H1 (cell line): ENCODE measurements around the gene SEC61B. TPM values are rescaled to one million over a fixed set of nuclear protein-coding genes. Genes with fewer than 3 reads are reported as not detected.

Source experiments
- CTCF ChIA-PET: fragments of 300-600 bp; sonication (Branson Sonifier 250); formaldehyde crosslinking; loops from one replicate; lab custom pipeline; 2021; ENCODE audit not compliant: partially characterized antibody; lab: Charles Lee
- POLR2A ChIA-PET: fragments of 300-600 bp; sonication (Branson Sonifier 250); formaldehyde crosslinking; loops from one replicate; lab custom pipeline; 2021; ENCODE audit warnings: inconsistent platforms; ENCODE audit not compliant: partially characterized antibody; lab: Charles Lee
- DNase-seq, 2 experiments: peaks; one replicate each; pipeline versions ENCODE4 v3.0.0 to v3.0.0-alpha.2; 2010 to 2022; ENCODE audit warnings: low spot score in 2 of 2, low read depth in 1 of 2, mixed read lengths in 1 of 2
- FAIRE-seq: peaks from 2 replicates; lab custom pipeline; 2011; peaks lifted over from hg19 to GRCh38; lab: Jason Lieb, UNC
- H2AFZ ChIP-seq: 2 replicates; pipeline ENCODE4 v1.8.1; 2012; ENCODE audit warnings: low read length, inconsistent platforms
- H2AK5ac ChIP-seq: 2 replicates; pipeline ENCODE4 v1.6.1; 2013; ENCODE audit warnings: low read depth, low read length
- H2BK120ac ChIP-seq: replicated peaks from 2 replicates; pipeline ENCODE3; 2013; ENCODE audit warnings: low read depth, low read length, inconsistent platforms
- H2BK12ac ChIP-seq: 2 replicates; pipeline ENCODE4 v1.6.1; 2013; ENCODE audit warnings: low read depth, low read length
- H2BK15ac ChIP-seq: 2 replicates; pipeline ENCODE4 v1.6.1; 2013; ENCODE audit warnings: low read length
- H2BK20ac ChIP-seq: 2 replicates; pipeline ENCODE4 v1.6.1; 2013; ENCODE audit warnings: low read length
- H2BK5ac ChIP-seq: 2 replicates; pipeline ENCODE4 v1.6.1; 2013; ENCODE audit warnings: low read depth, low read length
- H3K14ac ChIP-seq: 2 replicates; pipeline ENCODE4 v1.6.1; 2013; ENCODE audit warnings: inconsistent platforms; ENCODE audit not compliant: insufficient read length
- H3K18ac ChIP-seq: 2 replicates; pipeline ENCODE4 v1.6.1; 2013; ENCODE audit warnings: low read length; ENCODE audit errors: extremely low read depth
- H3K23ac ChIP-seq: 2 replicates; pipeline ENCODE4 v1.6.1; 2013; ENCODE audit warnings: inconsistent platforms; ENCODE audit not compliant: insufficient read length
- H3K23me2 ChIP-seq: 2 replicates; pipeline ENCODE4 v1.6.1; 2013; ENCODE audit warnings: low read depth, low read length
- H3K27ac ChIP-seq: 2 replicates; pipeline ENCODE4 v1.6.1; 2011; ENCODE audit warnings: low read depth, low read length, inconsistent platforms
- H3K27me3 ChIP-seq, 4 experiments: replicated peaks in 1 of 4; 1 replicate in 1 of 4; 2 replicates in 3 of 4; pipeline versions ENCODE4 v1.6.1 to v1.8.1; 2011 to 2013; ENCODE audit warnings: low read length in 3 of 4, mild to moderate bottlenecking in 3 of 4, inconsistent platforms in 2 of 4, mixed read lengths in 2 of 4, moderate library complexity in 1 of 4; ENCODE audit not compliant: control insufficient read depth in 3 of 4, insufficient read depth in 3 of 4; ENCODE audit errors: extremely low read depth in 1 of 4
- H3K36me3 ChIP-seq, 4 experiments: 2 replicates each; pipeline versions ENCODE4 v1.6.1 to v1.8.1; 2011 to 2013; ENCODE audit warnings: mild to moderate bottlenecking in 4 of 4, low read length in 3 of 4, moderate library complexity in 2 of 4, control low read depth in 1 of 4, inconsistent platforms in 1 of 4; ENCODE audit not compliant: insufficient read depth in 4 of 4, control insufficient read depth in 2 of 4
- H3K4ac ChIP-seq: replicated peaks from 2 replicates; pipeline ENCODE3; 2013; ENCODE audit warnings: low read length, low read depth, mixed read lengths, inconsistent platforms; ENCODE audit not compliant: insufficient read length
- H3K4me1 ChIP-seq, 4 experiments: replicated peaks in 1 of 4; 1 replicate in 1 of 4; 2 replicates in 3 of 4; pipeline versions ENCODE4 v1.6.1 to v1.8.1; 2011 to 2013; ENCODE audit warnings: low read length in 3 of 4, inconsistent platforms in 2 of 4, mixed read lengths in 1 of 4; ENCODE audit not compliant: insufficient read depth in 4 of 4, control insufficient read depth in 3 of 4
- H3K4me2 ChIP-seq, 2 experiments: 2 replicates each; pipeline versions ENCODE4 v1.6.1 to v1.8.1; 2011 to 2013; ENCODE audit warnings: low read depth in 2 of 2, low read length in 2 of 2, control low read depth in 1 of 2, inconsistent platforms in 1 of 2, mild to moderate bottlenecking in 1 of 2; ENCODE audit not compliant: insufficient read depth in 1 of 2
- H3K4me3 ChIP-seq, 4 experiments: fragments of 200-600, 300-600 bp in 1 of 4; sonication (generic), shearing (Covaris generic), sonication (Bioruptor Twin) in 1 of 4; 2 replicates each; pipeline versions ENCODE4 v1.5.1 to v1.8.1; 2011 to 2016; ENCODE audit warnings: low read length in 4 of 4, low read depth in 3 of 4, control low read depth in 2 of 4, inconsistent platforms in 2 of 4, mild to moderate bottlenecking in 2 of 4, mixed read lengths in 1 of 4, moderate library complexity in 1 of 4; ENCODE audit not compliant: insufficient read depth in 2 of 4; ENCODE audit errors: extremely low read depth in 1 of 4
- H3K56ac ChIP-seq: replicated peaks from 2 replicates; pipeline ENCODE3; 2013; ENCODE audit warnings: low read depth, mild to moderate bottlenecking, mixed read lengths, low read length, inconsistent platforms; ENCODE audit not compliant: insufficient read length
- H3K79me1 ChIP-seq: 2 replicates; pipeline ENCODE4 v1.6.1; 2013; ENCODE audit warnings: low read depth, low read length, control low read depth
- H3K79me2 ChIP-seq, 2 experiments: 2 replicates each; pipeline versions ENCODE4 v1.6.1 to v1.8.1; 2012 to 2013; ENCODE audit warnings: low read length in 2 of 2, mild to moderate bottlenecking in 2 of 2, inconsistent platforms in 1 of 2; ENCODE audit not compliant: insufficient read depth in 2 of 2, control insufficient read depth in 1 of 2
- H3K9ac ChIP-seq, 4 experiments: replicated peaks in 1 of 4; 1 replicate in 1 of 4; 2 replicates in 3 of 4; pipeline versions ENCODE4 v1.6.1 to v1.8.1; 2011 to 2013; ENCODE audit warnings: low read depth in 3 of 4, low read length in 3 of 4, control low read depth in 2 of 4, mild to moderate bottlenecking in 2 of 4, moderate library complexity in 2 of 4, inconsistent platforms in 1 of 4; ENCODE audit errors: extremely low read depth in 1 of 4
- H3K9me3 ChIP-seq, 2 experiments: 2 replicates each; pipeline versions ENCODE4 v1.6.1 to v1.8.1; 2012 to 2013; ENCODE audit warnings: mild to moderate bottlenecking in 2 of 2, moderate library complexity in 2 of 2, control low read depth in 1 of 2, inconsistent platforms in 1 of 2, low read depth in 1 of 2, low read length in 1 of 2, mixed read lengths in 1 of 2; ENCODE audit not compliant: insufficient read depth in 2 of 2
- H4K20me1 ChIP-seq, 2 experiments: replicated peaks in 1 of 2; 2 replicates each; pipeline versions ENCODE3 to v1.8.1; 2011 to 2013; ENCODE audit warnings: inconsistent platforms in 2 of 2, low read length in 2 of 2, mild to moderate bottlenecking in 1 of 2; ENCODE audit not compliant: insufficient read depth in 2 of 2, control insufficient read depth in 1 of 2
- H4K5ac ChIP-seq: 2 replicates; pipeline ENCODE4 v1.6.1; 2013; ENCODE audit warnings: low read length, low read depth, mixed read lengths, inconsistent platforms; ENCODE audit not compliant: insufficient read length
- H4K8ac ChIP-seq: 2 replicates; pipeline ENCODE4 v1.8.0; 2013; ENCODE audit warnings: mild to moderate bottlenecking, moderate library complexity, low read length, inconsistent platforms; ENCODE audit not compliant: insufficient read depth; ENCODE audit errors: extremely low read depth
- H4K91ac ChIP-seq: replicated peaks from 2 replicates; pipeline ENCODE3; 2013; ENCODE audit warnings: low read length, mixed read lengths, inconsistent platforms; ENCODE audit not compliant: insufficient read length
- EZH2 ChIP-seq: fragments of 200-600 bp; sonication (generic); IDR thresholded peaks from 2 replicates; pipeline ENCODE4 v1.7.1; 2012; ENCODE audit warnings: low read depth, mild to moderate bottlenecking, moderate library complexity, low read length, inconsistent platforms; ENCODE audit not compliant: severe bottlenecking
- GTF2F1 ChIP-seq: IDR thresholded peaks from 2 replicates; pipeline ENCODE4 v1.6.1; 2012; ENCODE audit warnings: low read depth, low read length, improper control_type of control experiment, borderline replicate concordance
- HDAC2 ChIP-seq, 2 experiments: fragments of 300-600 bp in 1 of 2; sonication (generic) in 1 of 2; IDR thresholded peaks; 2 replicates each; pipeline ENCODE4 v1.6.1; 2011 to 2012; ENCODE audit warnings: low read depth in 2 of 2, low read length in 2 of 2, mild to moderate bottlenecking in 2 of 2, moderate library complexity in 2 of 2, borderline replicate concordance in 1 of 2, inconsistent platforms in 1 of 2
- WGBS, 2 experiments: shearing (Covaris generic) in 1 of 2; methylation state at CpG; one replicate each; pipeline versions ENCODE4 v1.1.6 to v1.1.7; 2013 to 2015; ENCODE audit warnings: low lambda C conversion rate in 2 of 2, mixed read lengths in 2 of 2, inconsistent platforms in 1 of 2, low coverage in 1 of 2, missing lambda C conversion rate in 1 of 2; ENCODE audit not compliant: insufficient replicate concordance in 2 of 2, insufficient coverage in 1 of 2, insufficient read length in 1 of 2; ENCODE audit errors: extremely low coverage in 1 of 2, missing lambda C conversion rate in 1 of 2; 5-methylcytosine and 5-hydroxymethylcytosine counted together
- polyA plus RNA-seq, 7 experiments: library from polyadenylated mRNA; depleted of rRNA in 3 of 7; stranded (reverse) in 5 of 7; unstranded in 2 of 7; fragments of >200 nt in 5 of 7; fragments of 200-250 nt in 2 of 7; gene quantifications; 1 replicate in 5 of 7; 2 replicates in 1 of 7; 4 replicates in 1 of 7; pipeline versions ENCODE4 v1.2.1 to v1.2.3, GENCODE V29; 2011 to 2013; ENCODE audit warnings: missing spikeins in 2 of 7, mixed read lengths in 2 of 7
- total RNA-seq: library from RNA; stranded (reverse); fragmentation: NEBNext Ultra II Directional; extraction: Animal tissue kit (Norgen Biotek cat#: 25700); gene quantifications from 2 replicates; pipeline ENCODE4 v1.2.1, GENCODE V29; 2021

The SEC61B gene
- total and polyA plus RNA-seq, 2 of the 8 experiments (the other 6 are each of a cell fraction or from before 2014, with no cell fraction given) = 155 to 379 TPM

GRCh38 chr9:99193466-99193821 lies 28.6 kb upstream of the SEC61B start:
- Histone ChIP-seq H3K23me2 (no peaks in the 10 kb centered on the region), H4K8ac (no peak overlapping the region), H2BK120ac (no peak overlapping the region), H2BK12ac (no peak overlapping the region), H2BK5ac (no peak overlapping the region), H2AK5ac (no peak overlapping the region), H3K4me3 (no peak overlapping the region), H2AFZ (no peak overlapping the region), H3K9ac (no peak overlapping the region), H3K4ac (no peak overlapping the region), H3K4me1 (0 out of 7 replicates have a peak, but pooled peaks cover 0 to 1% (median 0%) of the 10 kb centered on the region in 4 experiments), H4K20me1 (no peaks in the 10 kb centered on the region), H3K27ac (no peak overlapping the region)
- CTCF ChIA-PET = interaction anchor here (0.9 to 9.9 kb wide), 3 partner anchors 7 to 23 kb away, joined by 3 to 105 read pairs (median 3); no protein-coding TSS in a partner anchor
- FAIRE-seq = no peak
- DNase-seq = no peak
- TF ChIP-seq GTF2F1 (no peak), EZH2 (no peak), HDAC2 (IDR thresholded peaks at IDR 0.05; ENCODE audit: borderline replicate concordance in 1 of 2, low read depth in 2 of 2, low read length in 2 of 2) (no peak)
- TF ChIP-seq, all 59 proteins: peak for 0
- Histone ChIP-seq H3K4me2 (no peak overlapping the region), H3K79me1 (no peaks in the 10 kb centered on the region), H3K23ac (no peak overlapping the region), H2BK15ac (no peak overlapping the region), H3K9me3 (no peaks in the 10 kb centered on the region), H3K56ac (no peak overlapping the region), H3K36me3 (no peaks in the 10 kb centered on the region), H4K5ac (no peak overlapping the region), H2BK20ac (no peak overlapping the region), H3K79me2 (no peaks in the 10 kb centered on the region), H3K18ac (no peak overlapping the region), H4K91ac (no peak overlapping the region), H3K14ac (no peak overlapping the region), H3K27me3 (no peaks in the 10 kb centered on the region)
- WGBS, 2 experiments = 89% methylated on average over 2 of the region's 2 CpGs; no CpG with 5 or more reads in 1 of the 2 experiments
- POLR2A ChIA-PET = interaction anchor here (1.5 kb wide), 1 partner anchor 31 kb away, joined by 3 read pairs; no protein-coding TSS in a partner anchor
